DMS79 (cell line): Measurements from ENCODE around the gene NKG7.
A peak's percentile ranks its signal among the peaks of the same experiment; 100 is the strongest.
"Not testable (repeated sequence)": the region's sequence is repeated elsewhere in the genome, so short reads cannot be mapped to it uniquely, and the experiment has no call there.

Source experiments
- DNase-seq: peaks from one replicate; lab custom pipeline; 2025; lab: John Stamatoyannopoulos, UW

The NKG7 gene, protein sequence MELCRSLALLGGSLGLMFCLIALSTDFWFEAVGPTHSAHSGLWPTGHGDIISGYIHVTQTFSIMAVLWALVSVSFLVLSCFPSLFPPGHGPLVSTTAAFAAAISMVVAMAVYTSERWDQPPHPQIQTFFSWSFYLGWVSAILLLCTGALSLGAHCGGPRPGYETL

DNA sequence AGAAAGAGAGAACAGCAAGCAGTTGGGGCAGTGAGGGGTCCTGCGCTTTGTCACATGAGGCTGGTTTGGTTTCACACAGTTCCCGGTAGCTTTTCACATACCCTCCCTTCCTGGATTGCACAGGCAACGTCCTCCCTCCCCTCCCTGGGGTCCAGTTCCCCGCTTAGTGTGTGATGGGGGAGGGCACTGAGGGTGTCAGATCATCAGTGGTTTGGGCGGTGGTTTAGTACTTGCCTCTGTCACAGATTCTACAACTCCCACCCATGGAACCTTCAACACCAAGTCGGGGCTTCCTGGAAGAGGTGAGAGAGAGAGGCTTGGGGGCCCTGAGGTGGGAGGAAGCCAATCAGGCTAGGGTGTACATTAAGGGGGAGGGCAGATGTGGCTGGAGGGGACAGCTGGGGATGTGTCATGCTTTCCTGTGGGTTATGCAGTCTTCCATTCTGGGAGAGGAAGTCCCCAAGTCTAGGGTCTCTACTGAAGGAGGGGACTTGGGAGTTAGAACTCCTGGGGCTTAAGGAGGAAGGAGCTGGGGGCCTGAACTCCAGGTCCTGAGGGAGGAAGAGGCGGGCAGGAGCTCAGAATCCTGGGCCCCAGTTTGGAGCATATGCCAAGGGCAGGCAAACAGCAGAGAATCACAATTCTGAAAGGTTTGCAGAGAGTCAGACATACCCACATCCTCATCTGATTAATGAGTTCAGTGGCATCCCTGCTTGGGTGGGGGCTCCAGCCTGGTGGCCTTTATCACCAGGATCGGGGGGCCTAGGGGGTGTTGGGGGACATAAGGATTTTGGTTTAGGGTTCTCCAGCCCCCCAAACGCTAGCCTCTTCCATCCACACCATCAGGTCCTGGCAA lies at the start of gene NKG7:
Gene NKG7, minus strand, starts transcription at position 6 of the 856 bp plus-strand sequence. CDS start 119 bp downstream, outside the sequence.
- no peak for DNase-seq

DNA sequence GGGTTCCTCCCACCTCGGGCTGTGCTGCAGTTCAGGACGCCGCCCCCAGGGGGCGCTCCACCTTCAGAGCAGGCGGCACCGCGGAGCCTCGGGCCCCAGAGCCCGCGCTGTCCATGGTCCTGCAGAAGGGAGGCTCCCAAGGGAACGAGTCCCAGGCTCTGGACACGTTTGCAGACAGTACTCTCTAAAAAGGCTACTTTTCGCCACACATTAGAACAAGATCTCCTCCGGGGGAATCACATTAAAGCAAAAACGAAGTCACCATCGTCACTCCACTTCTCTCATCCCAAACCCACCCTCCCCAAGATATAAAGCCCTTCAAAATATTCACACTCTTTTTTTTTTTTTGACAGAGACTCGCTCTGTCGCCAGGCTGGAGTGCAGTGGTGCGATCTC lies 49.6 kb upstream of the NKG7 start:
- DNase-seq = no peak

DNA sequence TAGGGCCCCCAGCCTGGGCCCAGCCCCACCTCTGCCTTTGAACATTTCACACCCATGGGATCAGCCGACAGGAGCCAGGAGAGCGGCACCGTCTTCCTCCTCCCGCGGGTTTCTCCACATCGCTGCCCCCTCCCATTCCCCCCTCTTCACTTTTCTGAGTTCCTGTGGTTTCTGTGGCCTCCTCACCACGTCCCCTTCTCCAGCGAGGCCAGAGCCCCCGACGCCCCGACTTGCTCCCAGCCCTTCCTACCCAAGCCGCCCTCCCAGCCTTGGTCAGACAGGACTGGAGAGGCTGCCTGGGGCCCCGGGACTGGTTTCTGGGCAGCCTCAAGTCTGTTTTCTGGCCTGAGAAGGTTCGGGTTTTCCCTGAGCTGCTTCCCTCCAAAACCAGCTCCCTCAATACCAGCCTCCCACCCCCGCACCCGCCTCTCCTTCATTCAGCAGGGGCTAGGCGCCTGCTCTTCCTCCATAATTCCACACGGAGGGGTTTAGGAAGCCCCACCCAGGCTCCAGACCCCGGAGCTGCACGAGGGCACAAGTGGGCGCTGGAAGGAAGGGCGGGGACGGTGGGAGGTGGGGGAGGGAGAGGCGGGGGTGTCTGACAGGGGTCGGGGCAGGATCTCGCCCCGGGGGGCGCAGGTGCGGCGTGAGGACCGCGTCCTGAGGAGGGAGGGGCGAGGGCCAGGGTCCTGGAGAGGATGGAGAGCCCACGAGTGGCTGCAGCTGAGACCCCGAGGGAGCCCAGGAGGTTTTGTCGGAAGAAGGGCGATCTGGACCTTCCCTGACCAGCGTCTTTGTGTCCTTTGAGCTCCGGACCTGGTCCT lies 49.0 kb upstream of the NKG7 start:
- no peak for DNase-seq

DNA sequence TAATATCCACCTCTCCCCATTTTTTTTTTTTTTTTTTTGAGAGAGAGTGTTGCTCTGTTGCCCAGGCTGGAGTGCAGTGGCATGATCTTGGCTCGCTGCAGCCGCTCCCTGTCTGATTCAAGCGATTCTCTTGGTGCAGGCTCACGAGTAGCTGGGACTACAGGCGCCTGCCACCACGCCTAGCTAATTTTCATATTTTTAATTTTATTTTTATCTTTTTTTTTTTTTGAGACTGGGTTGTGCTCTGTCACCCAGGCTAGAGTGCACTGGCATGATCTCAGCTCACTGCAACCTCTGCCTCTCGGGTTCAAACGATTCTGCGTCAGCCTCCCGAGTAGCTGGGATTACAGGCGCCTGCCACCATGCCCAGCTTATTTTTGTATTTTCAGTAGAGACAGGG lies 48.1 kb upstream of the NKG7 start:
- not testable (repeated sequence) for DNase-seq

DNA sequence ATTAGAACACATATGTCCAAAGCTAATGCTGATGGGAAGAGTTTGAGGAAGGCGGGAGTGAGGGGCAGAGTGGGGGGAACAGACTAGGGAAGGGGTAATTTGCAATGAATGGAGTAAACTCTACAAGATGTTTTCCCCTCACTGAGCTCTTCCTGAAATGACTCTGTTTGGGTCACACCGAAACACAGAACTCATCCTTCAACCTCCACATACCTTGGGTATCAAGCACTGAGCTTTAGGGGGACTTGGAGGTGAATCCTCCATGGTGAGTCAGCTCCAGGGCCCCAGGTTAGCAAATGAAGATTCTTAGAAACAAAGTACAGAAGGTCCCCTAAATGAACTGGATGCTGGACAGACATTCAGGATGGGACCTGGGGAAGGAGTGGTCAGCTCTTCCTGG lies 46.3 kb upstream of the NKG7 start:
- DNase-seq = no peak

DNA sequence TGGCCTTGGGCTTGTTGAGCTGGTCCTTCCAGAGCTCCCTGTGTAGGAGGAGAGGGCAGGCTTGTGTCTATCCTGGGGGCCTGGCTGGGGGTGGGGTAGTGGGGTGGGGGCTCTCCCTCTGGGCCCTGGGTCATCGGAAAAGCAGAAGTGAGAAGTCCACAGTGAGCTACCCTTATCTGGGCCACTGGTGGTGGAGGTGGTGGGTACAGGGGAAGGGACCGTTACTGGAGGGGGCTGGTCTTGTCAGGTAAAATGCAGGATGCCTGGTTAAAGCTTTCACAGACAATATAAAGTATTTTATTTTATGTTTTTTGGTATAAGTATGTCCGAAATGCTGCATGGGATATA lies 45.3 kb upstream of the NKG7 start:
- no peak for DNase-seq

DNA sequence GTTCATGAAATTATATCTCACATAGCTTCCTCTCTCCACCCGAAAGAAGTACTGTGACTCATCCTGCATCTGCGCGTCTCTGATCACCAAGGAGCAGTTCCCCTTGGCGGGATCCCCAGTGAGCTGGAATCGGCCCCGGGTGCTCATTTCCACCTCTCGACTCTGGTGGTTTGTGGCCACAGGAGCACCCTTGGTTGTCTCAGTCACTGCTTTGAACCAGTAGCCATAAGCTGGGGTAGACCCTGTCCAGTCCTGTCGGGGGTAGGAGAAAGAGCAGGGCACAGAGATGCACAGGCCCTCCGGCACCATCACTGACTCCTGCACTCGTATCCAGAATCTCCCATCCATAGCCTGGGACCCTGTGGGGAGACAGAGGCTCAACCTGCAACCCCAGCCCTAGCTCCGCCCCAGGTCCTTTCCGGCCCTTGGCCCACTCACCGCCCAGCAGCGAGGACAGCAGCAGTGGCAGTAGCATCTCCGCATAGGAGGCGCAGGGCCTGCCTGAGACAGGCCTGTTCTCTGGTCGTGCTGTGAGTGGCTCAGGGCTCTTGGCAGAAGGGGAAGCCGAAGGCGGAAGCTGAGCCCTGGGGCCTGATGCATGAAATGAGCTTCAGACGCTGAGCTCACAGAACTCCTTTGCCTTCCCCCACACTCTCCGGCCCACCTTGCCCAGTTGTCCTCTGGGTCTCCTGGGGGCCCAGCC lies 44.8 kb upstream of the NKG7 start, which contains the start of gene SIGLEC10:
Gene SIGLEC10, minus strand, starts transcription at position 536 of the 703 bp plus-strand sequence. Its CDS starts 61 bp downstream, at position 475.
- no peak for DNase-seq

DNA sequence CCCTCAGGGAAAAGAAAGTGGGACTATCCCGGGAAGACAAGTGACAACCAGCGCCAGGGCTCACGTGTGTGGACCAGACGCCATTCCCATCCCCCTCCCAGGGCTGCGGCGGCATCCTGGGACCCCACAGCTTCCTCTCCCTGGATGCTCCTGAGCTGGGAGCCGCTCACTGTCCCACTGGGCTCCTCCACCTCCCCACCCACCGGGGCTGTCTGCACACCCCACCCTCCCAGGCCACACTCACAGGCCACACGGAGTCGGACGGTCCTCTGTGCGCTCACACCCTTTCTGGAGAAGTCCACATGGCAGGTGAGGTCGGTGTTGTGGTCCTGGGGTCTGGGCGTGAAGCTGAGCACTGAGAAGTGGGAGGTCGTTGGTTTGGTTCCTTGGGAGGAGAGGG lies 44.0 kb upstream of the NKG7 start:
- DNase-seq = not testable (repeated sequence)

DNA sequence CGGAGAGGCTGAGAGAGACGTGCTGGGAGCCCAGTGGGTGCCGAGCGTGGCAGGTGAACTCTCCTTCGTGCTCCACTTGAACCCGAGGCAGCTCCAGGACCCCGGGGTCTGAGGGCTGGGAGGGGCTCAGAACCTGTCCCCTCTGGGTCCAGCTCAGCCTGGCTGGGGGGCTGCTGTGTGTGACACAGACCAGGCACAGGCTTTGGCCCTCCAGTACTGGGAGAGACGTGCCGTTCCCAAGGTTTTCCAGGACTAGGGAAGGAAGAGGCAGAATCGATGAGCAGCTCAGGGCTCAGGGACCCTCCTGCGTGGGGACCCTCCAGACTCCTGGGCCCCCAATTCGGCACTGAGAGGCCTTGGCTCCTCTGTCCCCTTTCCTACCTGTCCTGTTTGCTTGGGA lies 42.7 kb upstream of the NKG7 start:
- DNase-seq = no peak

DNA sequence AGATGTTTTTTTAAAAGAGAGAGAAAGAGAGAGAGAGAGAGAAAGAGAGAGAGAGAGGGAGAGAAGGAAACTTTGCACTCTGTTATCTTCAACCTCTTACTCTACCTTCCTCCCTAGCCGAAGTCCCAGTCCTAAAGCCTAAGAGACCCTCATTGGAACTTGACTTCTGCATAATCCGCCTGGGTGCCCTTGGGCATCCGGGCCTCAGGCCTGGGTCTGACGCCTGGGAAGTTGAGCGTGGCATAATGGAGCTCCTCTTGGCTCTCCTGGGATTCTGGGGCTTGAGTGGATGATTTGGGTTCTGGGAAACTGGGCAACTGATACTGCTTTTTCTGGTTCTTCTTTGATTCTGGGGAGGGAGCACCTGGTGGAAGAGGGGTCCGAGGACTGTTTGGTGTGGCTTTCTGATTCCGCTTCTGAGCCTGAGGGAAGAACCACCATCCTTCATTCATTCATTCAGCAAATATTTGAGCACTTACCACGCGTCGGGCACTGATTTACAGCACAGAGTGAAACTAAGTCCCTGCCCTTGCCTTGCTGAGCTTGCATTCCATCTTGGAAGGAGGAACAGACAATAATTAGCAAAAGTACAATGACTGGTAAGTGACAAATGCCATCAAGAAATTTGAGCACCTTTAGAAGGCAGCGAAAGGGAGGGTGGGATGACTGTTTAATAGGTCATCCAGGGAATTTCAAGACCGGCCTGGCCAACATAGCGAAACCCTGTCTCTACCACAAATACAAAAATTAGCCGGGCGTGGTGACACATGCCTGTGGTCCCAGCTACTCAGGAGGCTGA lies 38.7 kb upstream of the NKG7 start:
- DNase-seq = no peak

DNA sequence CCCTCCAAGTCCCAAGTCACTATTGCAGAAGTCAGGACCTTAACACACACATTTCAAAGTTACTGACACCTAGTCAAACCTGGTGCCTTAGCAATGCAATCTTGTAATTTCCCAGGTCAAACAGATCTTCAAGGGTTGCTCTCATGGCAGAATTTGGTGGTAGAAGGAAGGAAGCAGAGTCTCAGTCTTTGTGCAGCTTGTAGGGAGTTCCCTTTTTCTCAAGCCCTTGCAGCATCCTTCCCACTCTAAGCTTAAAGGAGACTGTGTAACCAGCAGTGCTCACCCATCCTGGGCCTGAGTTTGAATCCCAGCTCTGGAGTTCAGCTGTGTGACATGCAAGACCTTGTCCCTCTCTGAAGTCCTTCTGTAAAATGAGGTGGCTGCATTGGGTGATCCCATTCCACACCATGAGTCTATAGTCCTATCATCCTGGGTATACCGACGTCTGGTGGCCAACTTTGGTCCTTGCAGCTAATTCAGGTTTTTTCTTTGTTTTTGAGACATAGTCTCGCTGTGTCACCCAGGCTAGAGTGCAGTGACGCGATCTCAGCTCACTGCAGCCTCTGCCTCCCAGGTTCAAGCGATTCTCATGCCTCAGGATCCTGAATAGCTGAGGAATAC lies 35.2 kb upstream of the NKG7 start:
- no peak for DNase-seq

DNA sequence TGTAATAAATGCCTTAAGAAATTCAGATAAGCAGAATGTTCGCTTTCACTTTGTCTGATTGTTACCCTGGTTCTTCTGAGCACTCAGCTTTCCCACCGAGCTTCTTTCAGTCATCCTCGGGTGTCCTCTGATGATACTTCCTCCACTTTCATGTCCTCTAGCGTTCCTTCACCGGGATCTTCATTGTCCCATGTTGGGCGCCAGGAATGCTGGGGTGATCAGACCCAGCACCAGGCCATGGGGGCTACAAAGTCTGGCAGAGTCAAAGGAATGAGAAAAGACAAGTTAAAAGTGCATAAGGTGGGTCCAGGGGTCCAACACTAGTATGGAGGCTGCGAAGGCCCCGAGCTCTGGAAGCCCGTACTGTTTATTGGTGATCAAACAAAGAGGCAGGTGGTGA lies 29.7 kb upstream of the NKG7 start:
- no peak for DNase-seq

DNA sequence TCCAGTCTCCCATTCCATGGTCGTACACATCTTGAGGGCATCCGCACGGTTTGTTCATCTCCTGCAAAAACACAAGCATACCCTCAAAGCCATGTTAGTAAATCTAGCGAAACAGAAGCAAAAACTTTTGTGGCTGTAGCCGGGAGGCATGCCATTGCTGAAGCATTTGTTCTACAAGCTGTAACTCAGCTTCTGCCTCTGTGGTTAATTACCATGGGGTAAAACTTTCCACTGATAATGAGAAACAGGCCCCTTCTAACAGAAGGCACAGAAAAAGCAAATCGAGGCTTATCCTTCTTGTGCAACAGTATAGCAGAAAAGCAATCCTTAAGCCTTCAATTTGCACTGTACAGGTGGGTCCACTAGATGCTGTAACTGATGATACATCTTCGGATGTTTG lies 27.5 kb upstream of the NKG7 start:
- DNase-seq = not testable (repeated sequence)

DNA sequence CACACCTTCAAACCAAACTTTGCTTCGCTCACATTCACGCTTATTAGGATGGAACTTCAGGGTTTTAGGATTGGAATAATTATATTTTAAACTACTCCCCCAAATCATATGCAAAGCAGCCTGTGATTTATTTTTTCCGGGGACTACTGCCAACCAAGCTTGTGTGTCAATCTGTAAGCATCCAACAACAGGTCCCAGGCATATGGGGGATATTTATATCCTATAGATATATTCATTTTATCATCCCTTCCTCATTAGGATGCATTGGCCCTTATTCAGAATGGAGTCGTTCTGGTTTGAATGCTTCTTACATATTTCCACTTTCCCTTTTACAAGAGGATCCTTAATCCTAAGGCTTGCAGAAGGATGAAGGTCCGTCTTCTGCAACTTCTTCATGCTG lies 26.8 kb upstream of the NKG7 start:
- no peak for DNase-seq

DNA sequence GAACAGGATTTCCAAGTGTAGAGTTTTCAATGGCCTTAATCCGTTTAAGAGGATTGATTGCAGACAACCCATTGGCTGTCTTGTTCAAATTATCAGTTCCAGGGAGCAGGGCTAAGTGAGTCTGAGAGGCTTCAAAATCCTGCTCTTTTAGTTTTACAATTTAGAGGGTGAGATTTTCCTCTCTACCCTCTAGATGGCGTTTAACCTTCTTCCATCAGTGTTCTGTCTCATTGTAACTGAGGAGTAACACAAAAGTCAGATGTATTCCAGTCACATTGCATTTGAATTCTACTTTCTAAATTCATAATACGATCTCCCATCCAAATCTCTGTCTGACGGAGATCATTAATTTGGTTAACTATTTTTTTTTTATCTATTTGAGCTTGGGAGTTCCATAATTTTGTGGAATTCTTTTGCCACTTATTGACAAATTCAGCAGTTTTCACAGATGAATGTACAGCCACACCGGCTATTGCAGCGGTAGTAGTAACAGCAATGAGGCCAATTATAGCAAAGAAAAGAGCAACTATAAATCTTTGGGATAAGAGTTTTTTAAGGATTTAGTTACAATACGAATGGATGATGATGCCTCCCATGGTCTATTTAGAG lies 25.7 kb upstream of the NKG7 start:
- peak; percentile 65 for DNase-seq

DNA sequence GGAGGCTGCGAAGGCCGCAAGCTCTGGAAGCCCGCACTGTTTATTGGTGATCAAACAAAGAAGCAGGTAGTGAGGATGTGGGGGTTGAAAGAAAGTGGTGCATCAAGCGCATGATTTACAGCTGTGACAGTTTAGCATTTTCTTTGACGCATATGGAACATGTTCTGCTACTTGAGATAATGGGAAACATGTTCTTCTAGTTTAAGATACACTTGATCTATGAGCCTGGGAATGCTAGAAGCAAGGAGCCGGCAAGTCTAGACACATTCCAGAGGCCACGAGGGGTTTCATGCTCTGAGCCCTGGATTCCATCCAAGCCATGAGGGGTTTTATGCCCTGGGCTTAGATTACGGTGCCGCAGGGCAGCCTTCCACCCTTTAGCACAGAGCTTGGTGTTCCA lies 25.0 kb upstream of the NKG7 start:
- peak; percentile 73 for DNase-seq

DNA sequence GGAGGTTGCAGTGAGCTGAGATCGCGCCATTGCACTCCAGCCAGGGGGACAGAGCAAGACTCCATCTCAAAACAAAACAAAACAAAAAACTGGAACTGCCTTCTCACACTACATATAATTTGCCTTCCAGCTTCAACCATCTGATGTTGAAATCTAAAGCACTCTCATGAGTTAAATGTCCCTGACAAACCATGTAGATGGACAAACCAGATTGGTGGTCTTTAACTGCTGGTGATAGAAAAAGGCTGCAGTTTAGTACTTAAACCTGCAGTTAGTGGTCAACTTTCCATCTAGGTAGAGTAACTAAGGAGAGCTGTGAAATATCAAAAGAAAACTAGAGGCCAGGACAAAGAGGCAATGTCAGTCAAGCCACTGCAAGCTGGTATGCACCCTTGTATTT lies 23.7 kb upstream of the NKG7 start:
- DNase-seq = no peak

DNA sequence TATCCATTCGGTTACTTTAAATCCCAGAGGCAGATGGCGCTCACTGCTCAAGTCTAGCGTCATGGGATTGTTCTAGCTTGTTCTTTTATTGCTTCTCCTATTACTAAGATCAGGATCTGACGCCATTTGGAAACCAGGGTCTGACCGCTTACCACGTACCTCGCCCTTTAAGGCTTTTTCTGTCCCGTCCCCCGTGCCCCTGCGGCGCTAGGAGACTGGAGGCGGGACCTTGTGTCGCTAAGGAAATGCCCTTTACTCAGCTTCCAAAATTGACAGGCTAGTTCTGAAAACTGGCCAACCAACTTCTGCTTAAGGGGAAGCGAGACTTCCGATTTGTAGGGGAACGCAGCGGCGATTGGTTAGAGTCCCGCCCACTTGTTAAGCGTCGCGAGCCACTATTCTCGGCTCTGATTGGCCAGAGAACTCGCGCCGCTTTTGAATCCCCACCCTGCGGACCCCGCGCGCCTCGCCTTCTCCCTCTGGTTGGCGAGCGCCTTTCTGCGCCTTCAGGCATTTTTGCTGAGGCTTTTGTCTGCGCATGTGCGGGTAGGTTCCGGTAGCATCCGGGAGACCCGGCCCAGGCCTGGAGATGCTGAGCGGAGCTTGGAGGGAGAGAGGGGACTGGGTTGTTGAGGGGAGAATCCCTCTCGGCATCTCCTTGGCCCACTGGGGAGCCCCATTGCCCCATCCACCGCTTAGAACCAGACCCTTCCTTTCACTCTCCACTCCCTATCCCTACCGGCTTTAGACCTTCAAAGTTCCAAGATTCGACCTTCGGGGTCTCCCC lies 21.8 kb upstream of the NKG7 start:
- peak; percentile 98 for DNase-seq

DNA sequence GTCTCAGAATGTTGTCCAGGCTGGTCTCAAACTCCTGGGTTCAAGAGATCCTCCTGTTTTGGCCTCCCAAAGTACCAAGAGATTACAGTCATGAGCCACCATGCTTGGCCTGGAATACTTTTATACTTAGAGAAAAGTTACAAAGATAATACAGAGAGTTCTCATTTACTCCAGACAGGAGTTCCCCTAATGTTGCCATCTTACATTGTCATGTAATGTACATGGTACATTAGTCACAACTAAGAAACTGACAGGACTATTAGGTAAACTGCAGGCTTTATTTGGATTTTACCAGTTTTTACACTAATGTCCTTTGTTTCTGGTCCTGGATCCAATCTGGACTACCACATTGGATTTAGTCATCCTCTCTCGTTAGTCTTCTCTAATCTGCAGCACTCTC lies 20.2 kb upstream of the NKG7 start:
- no peak for DNase-seq
